ENCODE results near the gene RFK.
"Not testable (repeated sequence)": the region's sequence is repeated elsewhere in the genome, so short reads cannot be mapped to it uniquely, and the experiment has no call there.

Gene RFK

GRCh38 chr9:76369583-76369982 is 24.6 kb downstream of the RFK start:
- FAIRE-seq, result no peak

- no peak for FAIRE-seq
These were observed 28.0 kb downstream of the RFK start for GRCh38 chr9:76366275-76366674.

GRCh38 chr9:76365028-76365427 is 29.2 kb downstream of the RFK start:
- no peak for FAIRE-seq

GRCh38 chr9:76363032-76363395 is 31.2 kb downstream of the RFK start:
- no peak for FAIRE-seq

DNA sequence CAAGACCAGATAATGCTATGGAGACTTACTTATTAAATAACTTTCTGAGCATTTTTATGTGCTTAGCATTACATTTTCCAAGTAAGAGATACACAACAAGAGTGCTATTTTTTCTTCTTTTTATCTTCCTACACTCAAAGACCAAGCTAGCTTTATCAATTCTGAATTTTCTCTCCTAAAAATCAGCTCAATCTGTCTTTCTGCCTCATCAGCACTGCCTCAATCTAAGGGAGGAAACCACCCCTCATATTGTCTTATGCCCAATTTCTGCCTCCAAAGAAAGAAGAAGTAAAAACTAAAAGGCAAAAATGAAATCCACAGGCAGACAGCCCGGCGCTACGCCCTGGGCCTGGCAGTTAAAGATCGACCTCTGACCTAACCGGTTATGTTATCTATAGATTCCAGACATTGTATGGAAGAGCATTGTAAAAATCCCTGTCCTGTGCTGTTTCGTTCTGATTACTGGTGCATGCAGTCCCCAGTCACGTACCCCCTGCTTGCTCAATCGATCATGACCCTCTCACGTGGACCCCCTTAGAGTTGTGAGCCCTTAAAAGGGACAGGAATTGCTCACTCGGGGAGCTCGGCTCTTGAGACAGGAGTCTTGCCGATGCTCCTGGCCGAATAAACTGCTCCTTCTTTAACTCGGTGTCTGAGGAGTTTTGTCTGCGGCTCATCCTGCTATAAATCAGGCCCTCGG is 31.7 kb downstream of the RFK start:
- FAIRE-seq, result not testable (repeated sequence)

- FAIRE-seq, result no peak
These were observed 34.5 kb downstream of the RFK start for GRCh38 chr9:76359766-76360165.

DNA sequence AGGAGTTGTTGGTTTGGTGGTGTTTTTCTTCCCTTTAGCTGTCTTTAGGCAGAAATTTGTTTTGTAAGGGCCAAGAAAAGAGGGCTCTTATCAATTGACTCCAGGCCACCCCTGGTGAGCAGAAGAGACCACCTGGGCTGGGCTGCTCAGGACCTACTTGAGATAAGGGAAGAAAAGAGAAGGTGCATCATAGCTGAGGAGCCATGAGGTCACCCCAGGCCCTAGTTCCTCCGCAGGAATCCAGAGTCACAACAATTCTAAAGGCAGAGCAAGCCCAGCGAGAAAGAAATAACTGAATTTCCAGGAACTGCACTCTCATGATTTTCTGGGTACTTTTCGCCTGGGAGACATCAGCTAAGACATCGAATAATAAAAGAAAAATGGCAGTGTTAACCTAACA is 34.9 kb downstream of the RFK start:
- no peak for FAIRE-seq

- no peak for FAIRE-seq
These were observed 35.5 kb downstream of the RFK start for GRCh38 chr9:76358628-76359280.

DNA sequence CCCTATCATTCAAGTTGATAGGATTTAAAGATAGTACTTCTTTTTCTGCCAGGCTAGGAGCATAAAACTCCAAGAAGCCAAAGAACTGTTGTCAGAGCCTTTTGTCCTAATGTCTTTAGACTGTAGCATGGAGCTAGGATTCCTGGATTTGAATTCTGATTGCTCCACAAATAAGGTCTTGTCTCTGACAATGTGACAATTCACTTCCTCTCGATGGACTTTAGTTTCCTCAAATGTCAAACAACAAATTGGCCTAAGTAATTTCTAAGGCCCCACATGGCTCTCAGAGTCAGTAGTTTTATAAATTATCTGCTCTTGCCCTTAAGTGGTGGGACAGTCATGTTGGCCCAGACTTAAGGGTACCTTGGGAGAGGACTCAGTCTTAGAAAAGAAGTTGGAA is 36.7 kb downstream of the RFK start:
- no peak for FAIRE-seq

DNA sequence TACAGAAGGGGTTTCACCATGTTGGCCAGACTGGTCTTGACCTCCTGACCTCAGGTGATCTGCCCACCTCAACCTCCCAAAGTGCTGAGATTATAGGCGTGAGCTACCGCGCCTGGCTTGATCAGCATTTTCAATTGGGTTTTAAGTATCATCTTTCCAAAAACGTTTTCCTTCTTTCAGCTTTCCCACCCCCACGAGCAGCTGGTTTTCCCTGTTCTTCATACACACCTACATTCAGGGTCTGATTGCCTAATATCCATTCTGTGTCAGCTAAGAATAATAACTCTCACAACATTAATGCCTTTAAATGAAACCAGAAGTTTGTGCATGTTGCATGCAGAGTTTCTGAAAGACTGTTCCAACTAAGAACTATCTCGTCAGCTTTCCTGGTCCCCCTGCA is 38.3 kb downstream of the RFK start:
- FAIRE-seq, result no peak

DNA sequence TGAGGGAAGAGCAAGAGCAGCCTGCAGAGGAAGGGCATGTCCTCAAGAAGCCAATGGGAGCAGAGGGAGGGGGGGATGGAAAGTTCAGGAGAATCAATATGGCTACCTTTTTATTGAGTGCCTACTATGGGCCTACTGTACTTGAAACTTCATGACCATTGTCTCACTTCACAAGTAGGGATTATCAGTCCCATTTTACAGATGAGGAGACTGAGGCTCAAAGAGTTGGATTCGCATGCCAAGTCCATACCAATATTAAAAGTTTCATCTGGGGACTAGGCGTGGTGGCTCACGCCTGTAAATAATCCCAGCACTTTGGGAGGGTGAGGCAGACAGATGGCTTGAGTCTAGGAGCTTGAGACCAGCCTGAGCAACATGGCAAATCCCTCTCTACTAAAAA is 40.0 kb downstream of the RFK start:
- no peak for FAIRE-seq

DNA sequence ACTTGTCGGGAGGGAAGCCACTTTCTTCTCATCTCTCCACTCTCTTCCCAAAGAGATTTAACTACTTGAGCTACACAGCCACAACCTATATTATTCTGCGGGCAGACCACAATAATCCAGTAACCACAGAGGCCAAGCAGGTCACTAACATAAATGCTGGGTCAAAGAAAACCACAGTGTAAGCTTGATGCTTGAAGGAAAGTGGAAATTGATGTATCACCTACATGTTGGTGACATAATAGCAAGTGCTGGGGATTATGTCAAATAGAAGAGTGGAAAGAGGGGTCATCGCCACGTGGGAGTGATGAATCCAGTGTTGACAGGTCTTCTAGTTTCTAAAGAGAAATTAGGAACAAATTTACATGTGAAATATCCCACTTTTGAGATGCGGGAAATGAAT is 40.9 kb downstream of the RFK start:
- FAIRE-seq, result no peak

GRCh38 chr9:76352026-76352620 is 42.1 kb downstream of the RFK start:
- no peak for FAIRE-seq

DNA sequence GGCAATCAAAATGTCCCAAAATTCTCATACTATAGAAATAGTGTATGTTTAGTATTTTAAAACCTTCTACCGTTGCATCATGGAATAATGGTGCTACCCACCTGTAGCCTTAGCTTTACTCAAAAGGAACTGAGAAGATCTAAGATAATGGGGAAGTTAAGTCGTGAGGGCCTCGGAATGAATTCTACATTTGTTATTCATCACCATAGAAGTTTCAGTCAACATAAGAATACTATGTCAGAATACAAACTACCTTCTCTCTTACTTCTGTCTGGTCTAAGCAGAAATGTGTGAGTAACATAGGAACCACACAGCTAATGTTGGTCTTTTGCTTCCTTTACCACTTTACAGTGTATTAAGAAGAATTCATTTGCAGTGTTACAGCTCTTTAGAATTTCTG is 43.2 kb downstream of the RFK start:
- FAIRE-seq, result no peak

DNA sequence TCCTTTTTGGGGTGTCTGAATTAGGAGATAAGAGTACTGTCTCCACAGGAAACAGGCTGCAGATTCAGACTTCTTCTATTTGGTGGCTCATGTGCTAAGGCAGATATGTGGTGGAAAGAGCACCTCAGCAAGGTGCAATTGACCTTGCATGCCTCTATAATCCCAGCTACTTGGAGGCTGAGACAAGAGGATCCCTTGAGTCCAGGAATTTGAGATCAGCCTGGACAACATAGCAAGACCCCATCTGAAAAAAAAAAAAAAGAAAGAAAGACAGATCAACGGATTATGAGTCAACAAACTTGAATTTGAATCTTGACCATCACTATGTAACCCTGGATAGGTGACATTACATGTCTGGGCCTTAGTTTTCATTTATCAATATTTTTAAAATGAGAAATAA is 44.4 kb downstream of the RFK start:
- FAIRE-seq, result no peak

DNA sequence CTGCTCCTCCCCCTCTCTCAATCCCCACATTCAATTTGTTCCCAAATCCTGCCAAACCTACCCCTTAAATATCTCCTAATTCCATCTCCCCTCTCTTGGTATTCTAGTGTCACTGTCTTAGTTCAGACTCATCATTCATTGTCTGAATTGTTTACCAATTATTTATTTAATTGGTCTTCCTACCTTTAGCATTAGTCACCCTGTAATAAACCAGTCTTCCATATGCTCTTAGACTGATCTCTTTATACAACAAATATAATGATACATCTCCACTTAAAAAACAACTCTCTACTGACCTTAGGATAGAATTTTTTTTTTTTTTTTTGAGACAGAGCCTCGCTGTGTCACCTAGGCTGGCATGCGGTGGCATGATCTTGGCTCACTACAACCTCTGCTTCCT is 51.4 kb downstream of the RFK start:
- no peak for FAIRE-seq

DNA sequence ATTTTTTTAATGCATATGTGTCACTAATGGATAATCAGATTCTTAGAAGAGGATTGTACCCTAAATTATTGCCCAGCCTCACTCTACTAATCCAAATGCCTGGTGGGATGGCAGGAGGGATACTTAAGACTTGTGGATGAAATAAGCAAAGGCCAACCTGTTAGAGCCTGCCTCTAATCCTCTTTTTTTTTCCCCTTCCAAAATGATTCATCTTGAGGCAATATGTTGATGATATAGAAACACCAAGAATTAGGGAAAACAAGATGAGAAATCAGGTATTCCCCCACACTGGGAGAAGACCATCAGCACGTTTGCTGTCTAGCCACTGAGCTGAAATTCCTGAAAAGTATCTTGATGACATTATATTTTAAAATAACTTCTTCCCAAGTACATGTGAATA is 52.0 kb downstream of the RFK start:
- FAIRE-seq, result no peak

DNA sequence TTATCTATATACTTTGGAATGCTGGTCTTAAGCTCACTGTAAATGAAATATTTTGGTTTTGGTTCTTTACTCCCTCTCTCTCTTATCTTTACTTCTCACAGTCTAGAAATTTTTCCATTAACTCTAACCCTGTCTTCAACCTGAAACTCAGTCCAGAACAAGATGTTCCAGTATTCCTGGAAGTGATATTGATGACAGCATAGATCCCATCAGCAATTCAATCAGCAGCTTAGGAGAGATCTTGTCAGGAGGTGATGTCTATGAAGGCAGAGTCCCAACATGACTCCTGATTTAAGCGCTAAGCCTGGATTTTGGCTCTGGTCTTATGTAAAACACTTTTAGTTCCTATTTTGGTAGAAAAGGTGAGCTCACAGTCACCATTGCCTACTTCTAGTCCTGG is 52.6 kb downstream of the RFK start:
- FAIRE-seq, result no peak

DNA sequence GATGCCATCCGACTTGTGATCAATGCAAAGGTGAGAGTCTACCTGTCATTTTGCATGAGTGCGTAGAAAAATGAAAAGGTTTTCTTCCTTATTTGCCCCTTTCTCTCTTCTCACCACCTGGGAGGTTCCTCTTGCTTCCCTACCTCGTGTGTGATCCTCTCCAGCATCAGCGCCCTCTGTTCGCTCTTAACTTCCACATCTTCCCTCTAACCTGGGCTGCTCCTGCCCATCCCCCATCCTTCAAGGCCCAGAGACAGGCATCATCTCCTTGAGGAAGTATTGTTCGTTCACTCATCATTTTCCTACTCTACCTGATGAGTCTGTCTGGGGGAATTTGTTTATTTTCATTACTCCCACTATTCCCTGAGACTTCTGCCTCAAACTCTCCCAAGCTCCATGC is 55.8 kb downstream of the RFK start:
- FAIRE-seq, result no peak

DNA sequence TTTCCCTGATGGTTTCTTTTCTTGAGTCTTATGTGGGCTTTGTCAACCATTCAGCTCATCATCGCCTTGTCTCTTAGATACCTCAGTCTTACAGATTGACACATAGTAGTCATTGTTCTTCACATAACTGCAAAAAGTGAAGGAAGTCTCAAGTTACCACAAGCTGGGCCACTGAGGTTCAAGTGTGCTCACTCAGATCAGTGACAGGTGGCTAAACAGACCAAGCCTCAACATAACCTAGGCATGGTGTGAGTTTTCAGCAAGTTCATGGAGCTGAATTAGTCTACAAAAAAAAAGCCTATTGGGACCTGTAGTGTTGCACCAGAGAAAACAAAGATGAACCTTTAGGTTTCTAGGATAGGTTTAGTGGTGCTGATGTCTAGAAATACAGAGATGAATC is 58.2 kb downstream of the RFK start:
- FAIRE-seq, result no peak
